Stimulated activated naive CD8-positive, alpha-beta T cell treated with anti-CD3 and anti-CD28 coated beads, Interleukin-15, Interleukin-2, amounts not matched to agents 100 ng/mL and 50 ng/mL, for 24 hours (primary cell): ENCODE measurements around the gene CCL14.

Experiments
- H3K27ac Mint-ChIP-seq: one replicate; pipeline ENCODE4 v1.8.0; 2021; ENCODE audit warnings: mild to moderate bottlenecking, mixed read lengths
- H3K27me3 Mint-ChIP-seq: one replicate; pipeline ENCODE4 v1.8.0; 2021; ENCODE audit warnings: mixed read lengths
- H3K36me3 Mint-ChIP-seq: one replicate; pipeline ENCODE4 v1.8.0; 2021; ENCODE audit warnings: low read depth, mixed read lengths
- H3K4me1 Mint-ChIP-seq: one replicate; pipeline ENCODE4 v1.8.0; 2021; ENCODE audit warnings: low read depth, mixed read lengths
- H3K4me3 Mint-ChIP-seq: one replicate; pipeline ENCODE4 v1.8.0; 2021; ENCODE audit warnings: mild to moderate bottlenecking, mixed read lengths
- H3K9me3 Mint-ChIP-seq: one replicate; pipeline ENCODE4 v1.8.0; 2021; ENCODE audit warnings: mixed read lengths

CCL14 gene

DNA sequence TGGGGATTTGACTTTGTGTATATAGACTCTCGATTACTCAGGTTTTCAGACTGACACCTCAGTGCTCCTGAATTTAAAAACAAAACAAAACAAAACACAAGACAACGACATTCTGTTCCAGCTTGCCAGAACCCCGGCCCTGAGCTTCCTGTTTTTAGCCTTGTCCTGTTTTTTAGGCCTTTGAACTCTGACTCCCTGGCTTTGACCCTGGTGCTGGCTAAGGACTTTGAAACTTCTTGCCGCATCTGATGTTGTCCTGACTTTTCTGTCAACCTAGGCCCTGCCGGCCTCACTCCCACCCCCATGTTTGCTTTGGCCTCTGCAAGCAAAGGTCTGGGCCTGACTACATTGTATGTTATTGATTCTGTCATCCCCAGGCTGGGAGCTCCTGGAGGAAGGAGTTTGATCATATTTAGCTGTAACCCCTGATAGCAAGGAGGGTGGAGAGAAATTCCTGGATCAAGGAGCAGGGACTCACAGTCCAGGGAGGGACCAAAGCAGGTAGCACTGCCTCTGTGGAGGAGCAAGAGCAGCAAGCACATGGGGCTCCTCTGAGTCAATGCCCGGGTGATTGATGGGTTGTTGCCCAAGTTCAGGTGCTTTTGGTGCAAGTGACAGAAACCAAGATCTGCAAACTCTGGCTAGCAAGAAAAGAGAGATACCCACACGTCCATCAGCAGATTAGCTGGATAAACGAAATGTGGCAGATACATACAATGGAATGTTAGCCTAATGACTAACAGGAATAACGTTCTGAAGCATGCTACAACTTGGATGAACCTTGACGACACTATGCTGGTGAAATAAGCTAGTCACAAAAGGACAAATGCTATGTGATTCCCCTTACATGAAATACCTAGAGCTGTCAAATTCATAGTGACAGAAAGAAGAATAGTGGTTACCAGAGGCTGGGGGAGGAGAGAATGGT is 12.9 kb downstream of the CCL14 start:
- Mint-ChIP-seq H3K4me3 (no peak overlapping the region), H3K27me3 (peaks cover 6% of the 10 kb centered on the region), H3K36me3 (no peaks in the 10 kb centered on the region), H3K27ac (peak overlapping the region; percentile 16), H3K9me3 (no peaks in the 10 kb centered on the region), H3K4me1 (peaks cover 19% of the 10 kb centered on the region)

GRCh38 chr17:35972945-35973332 is 13.6 kb downstream of the CCL14 start:
- peak overlapping the region; percentile 16 for H3K27ac Mint-ChIP-seq
- H3K4me1 Mint-ChIP-seq = peaks cover 19% of the 10 kb centered on the region
- no peak overlapping the region for H3K4me3 Mint-ChIP-seq

DNA sequence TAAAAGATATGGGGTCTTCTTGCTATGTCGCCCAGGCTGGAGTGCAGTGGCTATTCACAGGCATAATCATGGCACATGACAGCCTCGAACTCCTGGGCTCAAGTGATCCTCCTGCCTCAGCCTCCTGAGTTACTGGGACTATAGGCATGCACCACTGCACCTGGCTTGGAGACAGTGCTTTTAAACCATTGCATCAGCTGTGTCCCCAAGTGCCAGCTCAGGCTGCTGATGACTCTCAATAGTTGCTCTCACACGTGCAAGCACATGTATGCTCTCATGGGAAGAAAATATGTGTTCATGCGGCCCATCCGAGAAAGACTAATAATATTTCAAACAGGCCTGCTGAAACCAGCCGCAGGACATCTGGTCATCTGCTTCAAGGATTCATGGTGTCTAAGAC is 14.0 kb downstream of the CCL14 start:
- no peaks in the 10 kb centered on the region for H3K9me3 Mint-ChIP-seq
- H3K36me3 Mint-ChIP-seq = no peaks in the 10 kb centered on the region
- no peak overlapping the region for H3K4me3 Mint-ChIP-seq
- H3K4me1 Mint-ChIP-seq = peaks cover 19% of the 10 kb centered on the region
- H3K27me3 Mint-ChIP-seq = peaks cover 6% of the 10 kb centered on the region
- H3K27ac Mint-ChIP-seq = no peak overlapping the region

More at GRCh38 chr17:35972945-35973332, 13.6 kb downstream of the CCL14 start:
- H3K36me3 Mint-ChIP-seq = no peaks in the 10 kb centered on the region
- peaks cover 6% of the 10 kb centered on the region for H3K27me3 Mint-ChIP-seq
- H3K9me3 Mint-ChIP-seq = no peaks in the 10 kb centered on the region

DNA sequence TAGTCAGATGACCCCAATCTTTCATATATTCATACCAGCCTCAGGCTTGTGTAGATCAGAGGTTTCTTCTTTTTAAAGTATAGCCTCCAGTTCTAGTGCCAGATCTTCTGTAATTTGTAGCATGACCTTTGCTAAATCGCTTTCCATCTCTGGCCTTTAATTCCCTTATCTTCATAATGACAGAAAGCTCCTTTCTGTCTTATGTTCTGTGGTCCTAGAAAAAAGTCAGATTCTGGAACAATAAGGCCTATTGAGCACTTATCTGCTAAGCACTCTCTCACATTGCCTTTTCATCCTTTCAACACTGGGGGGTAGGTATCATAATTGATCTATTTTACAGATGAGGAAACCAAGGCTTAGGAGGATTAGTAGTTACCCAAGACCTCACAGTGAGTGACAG is 14.5 kb downstream of the CCL14 start:
- H3K4me3 Mint-ChIP-seq = no peak overlapping the region
- H3K9me3 Mint-ChIP-seq = no peaks in the 10 kb centered on the region
- H3K27ac Mint-ChIP-seq = no peak overlapping the region
- H3K4me1 Mint-ChIP-seq = peaks cover 19% of the 10 kb centered on the region
- peaks cover 6% of the 10 kb centered on the region for H3K27me3 Mint-ChIP-seq
- no peaks in the 10 kb centered on the region for H3K36me3 Mint-ChIP-seq

GRCh38 chr17:35969558-35970380 is 16.8 kb downstream of the CCL14 start:
- Mint-ChIP-seq H3K4me1 (peaks cover 11% of the 10 kb centered on the region), H3K4me3 (no peak overlapping the region), H3K27me3 (no peaks in the 10 kb centered on the region), H3K27ac (no peak overlapping the region), H3K9me3 (no peaks in the 10 kb centered on the region), H3K36me3 (no peaks in the 10 kb centered on the region)

- Mint-ChIP-seq H3K36me3 (no peaks in the 10 kb centered on the region), H3K27me3 (peaks cover 3% of the 10 kb centered on the region), H3K27ac (no peak overlapping the region), H3K9me3 (no peaks in the 10 kb centered on the region), H3K4me3 (no peak overlapping the region), H3K4me1 (peaks cover 11% of the 10 kb centered on the region)
These were observed 17.9 kb downstream of the CCL14 start for GRCh38 chr17:35968520-35969054.

DNA sequence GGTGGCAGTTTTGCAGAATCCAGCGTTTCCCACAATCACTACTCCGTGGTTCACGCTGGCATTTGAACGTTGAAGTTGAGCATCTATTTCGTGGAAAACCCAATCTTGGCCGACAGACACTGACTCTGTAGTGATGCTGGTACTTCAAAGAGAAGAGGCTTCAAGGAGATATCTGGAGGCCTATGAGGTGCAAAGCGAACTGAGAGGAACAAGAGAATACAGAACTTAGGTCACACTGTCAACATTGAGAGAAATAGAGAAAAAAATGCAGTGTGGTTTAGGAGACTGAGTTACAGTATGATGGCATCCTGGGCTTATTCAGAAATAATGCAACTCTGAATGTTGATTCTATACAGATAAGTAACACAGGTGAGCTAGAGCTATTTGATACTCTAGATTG is 21.3 kb downstream of the CCL14 start:
- Mint-ChIP-seq H3K9me3 (no peaks in the 10 kb centered on the region), H3K36me3 (no peaks in the 10 kb centered on the region), H3K4me3 (no peak overlapping the region), H3K27me3 (peaks cover 10% of the 10 kb centered on the region), H3K4me1 (peaks cover 11% of the 10 kb centered on the region), H3K27ac (no peak overlapping the region)

GRCh38 chr17:35963663-35964062 is 22.9 kb downstream of the CCL14 start:
- Mint-ChIP-seq H3K36me3 (no peaks in the 10 kb centered on the region), H3K27me3 (peaks cover 15% of the 10 kb centered on the region), H3K4me1 (no peaks in the 10 kb centered on the region), H3K9me3 (no peaks in the 10 kb centered on the region), H3K4me3 (no peak overlapping the region), H3K27ac (no peak overlapping the region)

DNA sequence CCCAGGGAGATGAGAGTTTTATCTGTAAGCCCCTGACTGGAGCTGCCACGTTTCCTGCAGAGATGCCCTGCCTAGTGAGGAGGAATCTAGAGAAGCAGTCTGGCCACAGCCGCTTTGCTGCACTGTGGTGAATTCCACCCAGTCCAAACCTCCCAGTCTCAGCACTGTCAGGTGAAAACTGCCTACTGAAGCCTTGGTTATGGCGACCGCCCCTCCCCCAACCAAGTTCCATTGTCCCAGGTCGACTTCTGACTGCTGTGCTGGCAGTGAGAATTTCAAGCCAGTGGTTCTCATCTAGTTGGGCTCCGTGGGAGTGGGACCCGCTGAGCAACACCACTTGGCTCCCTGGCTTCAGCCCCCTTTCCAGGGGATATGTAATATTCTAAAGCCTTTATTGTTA is 32.8 kb downstream of the CCL14 start:
- Mint-ChIP-seq H3K36me3 (no peaks in the 10 kb centered on the region), H3K27me3 (peaks cover 18% of the 10 kb centered on the region), H3K9me3 (no peaks in the 10 kb centered on the region), H3K4me3 (no peak overlapping the region), H3K4me1 (no peaks in the 10 kb centered on the region), H3K27ac (no peak overlapping the region)

DNA sequence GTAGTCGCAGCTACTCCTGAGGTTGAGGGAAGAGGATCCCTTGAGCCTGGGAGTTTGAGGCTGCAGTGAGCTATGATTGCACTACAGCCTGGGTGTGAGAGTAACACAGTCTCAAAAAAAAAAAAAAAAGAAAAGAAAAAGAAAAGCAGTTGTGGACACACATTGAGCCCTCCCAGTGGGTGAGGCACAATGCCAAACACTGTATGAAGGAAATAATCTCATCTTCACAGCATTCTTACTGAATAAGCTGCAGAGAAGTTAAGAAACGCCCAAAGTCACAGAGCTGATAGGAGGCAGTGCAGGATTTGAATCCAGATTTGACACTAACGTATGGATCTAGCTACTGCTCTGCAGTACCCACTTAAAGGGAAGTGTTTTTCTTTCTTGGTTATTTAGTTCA is 37.1 kb downstream of the CCL14 start:
- H3K4me1 Mint-ChIP-seq = no peaks in the 10 kb centered on the region
- no peaks in the 10 kb centered on the region for H3K36me3 Mint-ChIP-seq
- H3K27me3 Mint-ChIP-seq = peaks cover 4% of the 10 kb centered on the region
- no peak overlapping the region for H3K4me3 Mint-ChIP-seq
- H3K27ac Mint-ChIP-seq = no peak overlapping the region
- H3K9me3 Mint-ChIP-seq = no peaks in the 10 kb centered on the region

GRCh38 chr17:35948092-35948491 is 38.4 kb downstream of the CCL14 start:
- H3K36me3 Mint-ChIP-seq = no peaks in the 10 kb centered on the region
- no peaks in the 10 kb centered on the region for H3K27me3 Mint-ChIP-seq
- no peaks in the 10 kb centered on the region for H3K4me1 Mint-ChIP-seq
- no peak overlapping the region for H3K27ac Mint-ChIP-seq
- no peaks in the 10 kb centered on the region for H3K9me3 Mint-ChIP-seq
- no peak overlapping the region for H3K4me3 Mint-ChIP-seq

DNA sequence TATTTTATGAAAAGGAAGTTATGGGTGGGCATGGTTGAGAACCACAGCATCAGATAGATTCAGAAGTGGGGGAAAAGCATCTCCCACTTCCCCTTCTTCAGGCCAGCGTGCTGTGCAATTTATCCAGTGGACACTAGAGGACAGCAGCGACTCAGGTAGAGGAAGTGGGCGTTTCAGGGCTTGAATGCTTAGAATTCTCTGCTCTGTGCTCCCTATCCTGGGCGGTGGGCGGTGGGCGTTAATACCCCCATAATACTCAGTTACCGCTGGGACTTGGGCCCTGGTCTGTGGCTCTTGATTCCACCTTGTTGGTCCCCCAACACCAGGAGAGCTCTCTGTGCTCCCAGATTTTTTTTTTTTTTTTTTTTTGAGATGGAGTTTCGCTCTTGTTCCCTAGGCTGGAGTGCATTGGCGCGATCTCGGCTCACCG is 39.4 kb downstream of the CCL14 start:
- Mint-ChIP-seq H3K4me3 (no peak overlapping the region), H3K36me3 (no peaks in the 10 kb centered on the region)

GRCh38 chr17:35944151-35944550 is 42.4 kb downstream of the CCL14 start:
- Mint-ChIP-seq H3K4me1 (no peaks in the 10 kb centered on the region), H3K27me3 (no peaks in the 10 kb centered on the region)

More for the DNA sequence above, 39.4 kb downstream of the CCL14 start:
- Mint-ChIP-seq H3K27ac (no peak overlapping the region), H3K27me3 (no peaks in the 10 kb centered on the region), H3K4me1 (no peaks in the 10 kb centered on the region), H3K9me3 (no peaks in the 10 kb centered on the region)

GRCh38 chr17:35943537-35943936 is 43.0 kb downstream of the CCL14 start, which contains the start of gene LYZL6:
Gene LYZL6, minus strand, starts transcription at chr17:35943713. Its CDS starts 4,357 bp downstream, at chr17:35939356.
- H3K4me1 Mint-ChIP-seq = no peaks in the 10 kb centered on the region
- no peak within 1 kb of the TSS for H3K27ac Mint-ChIP-seq
- H3K4me3 Mint-ChIP-seq = no peak within 1 kb of the TSS

More at GRCh38 chr17:35944151-35944550, 42.4 kb downstream of the CCL14 start:
- Mint-ChIP-seq H3K4me3 (no peak overlapping the region), H3K9me3 (no peaks in the 10 kb centered on the region), H3K27ac (no peak overlapping the region), H3K36me3 (no peaks in the 10 kb centered on the region)

More at GRCh38 chr17:35943537-35943936, 43.0 kb downstream of the CCL14 start, which contains the start of gene LYZL6:
- Mint-ChIP-seq H3K36me3 (no peaks in the 10 kb centered on the region), H3K9me3 (no peaks in the 10 kb centered on the region), H3K27me3 (no peaks in the 10 kb centered on the region)
